Bone marrow (tissue), 2 donors: Measurements from ENCODE around the gene DUSP7.
"Not testable (repeated sequence)": the region's sequence is repeated elsewhere in the genome, so short reads cannot be mapped to it uniquely, and the experiment has no call there.

Experiments used
- DNase-seq, 2 donors: peaks; one replicate each; lab custom pipeline; 2025; lab: John Stamatoyannopoulos, UW

The DUSP7 gene

GRCh38 chr3:52046902-52047239 lies 9.5 kb downstream of the DUSP7 start:
- no peak for DNase-seq

DNA sequence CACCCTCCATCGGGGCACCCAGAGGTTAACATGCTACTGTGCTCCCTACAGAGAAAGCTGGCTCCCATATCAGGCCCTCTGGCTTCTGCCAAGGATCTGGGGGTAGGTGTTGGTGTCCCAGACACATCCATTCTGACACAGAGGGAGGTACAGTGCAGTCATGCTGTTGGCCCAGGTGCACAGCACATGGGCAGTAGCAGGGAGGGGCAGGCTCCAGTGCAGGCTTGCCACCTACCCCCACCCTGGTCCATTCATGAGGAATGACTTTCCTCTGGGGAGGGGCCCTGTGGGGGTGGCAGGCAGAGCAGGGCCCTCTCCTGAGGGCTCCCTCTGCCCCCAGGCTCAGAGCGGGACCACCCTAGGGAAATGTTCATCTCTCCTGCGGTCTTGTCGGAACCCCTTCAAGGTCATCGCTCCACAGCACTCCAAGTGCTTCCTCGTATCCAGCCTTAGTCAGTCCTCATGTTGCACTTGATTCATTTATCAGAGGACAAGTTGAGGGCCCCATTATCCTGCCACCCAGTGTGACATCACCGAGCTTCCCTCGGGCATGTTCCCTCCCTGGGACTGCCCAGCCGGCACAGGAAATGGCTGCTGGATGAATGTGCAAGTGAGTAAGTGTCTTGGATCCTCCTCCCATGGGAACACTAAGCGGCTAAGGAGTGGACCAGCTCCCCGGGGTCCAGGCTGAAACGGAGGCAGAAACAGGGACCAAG lies 10.0 kb downstream of the DUSP7 start:
- no peak for DNase-seq

DNA sequence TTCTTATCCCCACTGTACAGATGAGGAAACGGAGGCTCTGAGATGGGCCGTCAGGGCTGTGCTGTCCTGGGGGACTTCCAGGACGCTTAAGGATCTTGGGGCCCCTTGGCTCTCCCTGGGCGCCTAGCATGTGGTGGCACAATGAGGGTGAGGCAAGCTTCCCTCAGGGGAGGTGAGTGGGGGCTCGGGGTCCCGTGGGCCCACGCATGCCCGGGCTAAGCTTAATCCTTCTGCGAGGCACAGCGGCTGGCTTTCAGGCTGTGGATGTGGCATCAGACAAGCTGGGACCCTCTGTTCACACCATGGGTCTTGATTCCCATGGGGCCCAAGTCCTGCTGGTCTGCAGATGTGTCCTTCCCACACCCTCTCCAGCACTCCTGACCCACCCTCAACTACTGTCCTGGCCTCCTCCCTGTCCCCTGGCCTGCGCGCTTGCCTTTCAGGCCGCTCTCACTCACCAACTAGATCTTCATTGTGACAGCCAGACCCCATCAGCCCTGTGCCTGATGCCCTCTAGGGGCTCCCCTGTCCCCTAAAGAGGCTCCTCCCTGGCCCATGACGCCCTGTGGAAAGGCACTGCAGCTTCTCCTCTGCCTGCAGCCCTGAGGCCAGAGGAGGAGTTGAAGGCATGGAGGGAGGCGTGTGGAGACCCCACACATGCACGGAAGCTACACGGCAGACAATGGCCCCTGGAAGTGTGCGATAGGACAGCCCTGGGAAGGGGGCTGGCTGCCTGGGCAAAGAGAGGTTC lies 11.3 kb downstream of the DUSP7 start:
- DNase-seq, result no peak

GRCh38 chr3:52043750-52044149 lies 12.6 kb downstream of the DUSP7 start:
- DNase-seq, result no peak

DNA sequence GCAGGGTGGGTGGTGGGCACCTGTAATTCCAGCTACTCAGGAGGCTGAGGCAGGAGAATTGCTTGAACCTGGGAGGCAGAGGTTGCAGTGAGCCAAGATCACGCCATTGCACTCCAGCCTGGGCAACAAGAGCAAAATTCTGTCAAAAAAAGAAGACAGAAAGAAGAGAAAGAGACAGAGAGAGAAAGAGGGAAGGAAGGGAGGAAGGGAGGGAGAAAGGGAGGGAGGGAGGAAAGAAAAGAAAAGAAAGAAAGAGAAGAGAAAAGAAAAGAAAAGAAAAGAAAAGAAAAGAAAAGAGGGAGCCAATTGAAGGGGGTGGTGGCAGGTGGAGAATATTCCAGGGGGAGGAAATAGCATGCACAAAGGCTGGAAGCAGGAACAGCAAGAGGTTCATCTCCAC lies 13.3 kb downstream of the DUSP7 start:
- not testable (repeated sequence) for DNase-seq

DNA sequence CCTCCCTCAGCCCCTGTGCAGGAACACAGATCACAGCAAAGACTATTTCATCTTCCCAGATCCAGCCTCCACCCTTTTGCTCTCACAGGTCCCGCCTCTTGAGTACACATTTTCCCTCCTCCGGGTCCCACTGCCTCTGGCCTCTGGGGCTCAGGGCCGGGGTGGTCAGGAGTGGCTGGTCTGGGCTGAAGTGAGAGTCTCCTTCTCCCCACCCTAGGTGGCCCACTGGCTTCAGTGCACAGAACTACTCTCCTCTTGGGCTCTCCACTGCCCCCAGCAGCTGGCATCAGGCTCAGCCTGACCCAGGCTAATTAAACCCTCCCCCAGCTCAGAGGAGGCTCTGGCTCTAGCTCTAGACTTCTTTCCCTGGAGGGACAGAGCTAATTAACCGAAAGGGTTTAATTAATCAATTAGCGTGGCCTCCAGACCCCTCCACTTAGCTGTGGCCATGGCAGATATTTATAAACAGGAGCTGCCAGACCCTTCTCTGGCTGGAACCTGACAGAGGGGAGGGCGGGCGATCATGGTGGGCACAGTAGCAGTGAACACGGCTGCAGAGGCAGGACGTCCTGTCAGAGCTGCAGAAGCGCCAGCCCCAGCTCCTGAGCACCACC lies 15.1 kb downstream of the DUSP7 start:
- DNase-seq, result no peak

DNA sequence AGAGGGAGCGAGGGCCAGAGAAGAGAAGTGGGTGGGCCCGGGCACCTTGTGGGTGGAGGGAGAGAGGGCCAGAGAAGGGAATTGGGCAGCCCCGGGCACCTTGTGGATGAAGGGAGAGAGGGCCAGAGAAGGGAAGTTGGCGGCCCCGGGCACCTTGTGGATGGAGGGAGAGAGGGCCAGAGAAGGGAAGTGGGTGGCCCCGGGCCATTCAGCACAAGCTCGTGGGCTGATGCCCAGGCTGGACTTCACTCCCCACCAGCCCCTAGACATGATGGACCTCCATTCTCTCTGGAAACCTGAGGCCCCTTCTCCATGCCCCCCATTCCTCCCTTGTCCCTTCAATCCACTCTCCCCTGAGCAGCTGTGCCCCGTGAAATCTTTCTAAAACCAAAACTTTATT lies 15.8 kb downstream of the DUSP7 start:
- no peak for DNase-seq

- no peak for DNase-seq
Observed at GRCh38 chr3:52039846-52040245, 16.5 kb downstream of the DUSP7 start.

DNA sequence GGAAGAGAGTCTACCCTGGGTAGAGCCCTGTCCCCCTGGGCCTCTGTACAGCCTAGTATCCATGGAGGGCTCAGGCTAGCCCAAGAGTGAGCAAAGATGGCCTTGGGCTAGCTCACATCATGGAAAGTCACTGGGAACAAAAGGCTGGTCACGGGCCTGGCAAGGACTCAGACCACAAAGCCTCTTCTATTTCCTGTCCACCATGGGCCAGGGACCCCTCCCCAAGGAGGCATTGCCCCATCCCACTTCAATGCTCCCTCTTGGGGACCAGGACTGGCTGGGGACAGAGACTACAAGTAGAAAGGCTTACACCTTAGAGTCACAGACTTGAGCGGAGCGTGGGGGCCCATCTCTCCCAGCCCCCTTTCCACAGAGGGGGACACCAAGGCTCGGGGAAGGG lies 16.9 kb downstream of the DUSP7 start:
- no peak for DNase-seq

GRCh38 chr3:52038227-52038626 lies 18.1 kb downstream of the DUSP7 start:
- no peak for DNase-seq

DNA sequence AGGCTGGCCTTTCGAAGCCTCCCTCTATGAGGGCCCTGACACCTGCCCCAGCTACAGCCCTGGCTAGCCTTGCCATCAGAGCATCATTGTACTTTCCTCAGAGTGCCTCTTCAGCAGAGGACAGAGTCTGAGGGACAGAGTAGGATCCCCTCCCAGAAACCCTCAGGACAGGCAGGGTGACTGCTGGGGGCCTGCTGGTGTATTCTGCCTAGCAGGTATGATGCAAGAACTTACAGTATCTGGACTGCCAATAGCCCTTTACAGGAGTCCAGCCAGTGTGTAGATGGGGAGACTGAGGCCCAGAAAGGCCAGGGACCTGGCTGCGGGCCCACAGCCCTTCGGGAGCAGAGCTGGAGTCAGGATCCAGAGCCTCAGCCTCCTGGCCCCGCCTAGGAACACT lies 19.1 kb downstream of the DUSP7 start:
- no peak for DNase-seq

- DNase-seq, result no peak
Observed at GRCh38 chr3:52036829-52037228, 19.5 kb downstream of the DUSP7 start.

- no peak for DNase-seq
Observed at GRCh38 chr3:52036222-52036694, 20.1 kb downstream of the DUSP7 start.

GRCh38 chr3:52034651-52035050 lies 21.7 kb downstream of the DUSP7 start:
- DNase-seq, result no peak

- no peak for DNase-seq
Observed at GRCh38 chr3:52034212-52034611, 22.2 kb downstream of the DUSP7 start.

GRCh38 chr3:52033748-52034147 lies 22.6 kb downstream of the DUSP7 start:
- DNase-seq, result not testable (repeated sequence)

GRCh38 chr3:52032702-52033408 lies 23.5 kb downstream of the DUSP7 start:
- DNase-seq, result no peak

- no peak for DNase-seq
Observed at GRCh38 chr3:52031896-52032295, 24.5 kb downstream of the DUSP7 start.

DNA sequence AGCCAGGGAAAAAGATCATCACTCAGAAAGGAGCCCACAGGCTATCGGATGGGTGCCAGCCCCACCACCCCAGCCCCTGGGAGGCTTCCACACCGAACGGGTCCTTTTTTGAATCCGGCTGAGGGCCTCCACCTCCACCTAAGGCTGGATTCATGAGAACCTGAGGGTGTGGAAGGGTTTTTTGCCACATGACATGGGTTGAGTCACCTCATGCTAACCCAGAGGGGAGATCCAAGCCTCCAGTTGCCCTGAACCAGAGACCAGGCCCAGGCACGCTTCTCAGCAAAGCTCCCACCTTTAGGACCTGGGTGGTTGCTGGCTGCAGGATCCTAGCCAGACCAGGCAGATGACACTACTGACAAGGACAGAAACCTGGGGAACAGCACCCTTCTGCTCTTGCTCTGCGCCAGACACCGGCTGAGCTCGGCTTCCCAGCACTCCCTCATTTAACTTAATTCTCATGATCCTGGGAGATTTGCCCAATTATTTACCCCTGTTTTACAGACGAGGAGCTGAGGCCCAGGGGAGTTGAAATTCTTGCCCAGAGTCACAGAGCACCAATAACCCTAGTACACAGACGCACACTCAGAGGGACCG lies 25.6 kb downstream of the DUSP7 start:
- no peak for DNase-seq

DNA sequence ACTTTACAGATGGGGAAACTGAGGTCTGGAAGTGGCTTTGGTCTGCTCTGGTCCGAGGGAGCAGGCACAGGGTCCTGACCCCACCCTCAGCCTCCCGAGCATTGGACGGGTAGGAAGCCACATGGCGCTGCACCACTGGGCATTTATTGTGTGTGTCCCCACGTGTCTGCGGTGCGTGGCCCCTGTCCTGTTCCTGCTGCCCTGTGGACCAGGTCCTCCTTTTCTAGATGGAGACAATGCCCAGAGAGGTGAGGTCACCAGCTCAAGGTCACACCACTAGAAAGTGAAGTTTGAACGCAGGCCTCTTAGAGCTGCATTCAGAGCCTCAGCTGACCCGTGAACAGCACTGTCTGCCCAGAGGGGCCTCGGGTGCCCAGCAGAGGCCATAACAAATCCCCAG lies 26.8 kb downstream of the DUSP7 start:
- no peak for DNase-seq

DNA sequence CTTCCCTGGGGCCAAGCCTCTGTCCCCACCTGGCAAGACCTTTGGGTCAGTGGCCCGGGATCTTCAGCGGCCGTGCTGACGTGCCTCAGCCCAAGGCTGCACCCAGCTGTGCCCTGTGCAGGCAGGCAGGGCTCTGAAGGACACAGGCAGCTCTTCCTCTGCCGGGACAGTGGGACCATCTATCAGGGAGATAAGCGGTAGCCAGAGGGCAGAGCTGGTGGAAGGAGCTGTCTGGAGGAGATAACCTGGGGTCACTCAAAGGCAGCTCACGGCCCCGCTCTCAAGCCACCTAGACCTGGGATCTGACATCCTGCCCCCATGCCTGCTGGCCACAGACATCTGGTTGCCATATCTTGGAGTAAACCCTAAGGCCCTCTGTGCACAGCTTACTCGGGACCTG lies 27.3 kb downstream of the DUSP7 start:
- DNase-seq, result no peak

GRCh38 chr3:52028572-52028971 lies 27.8 kb downstream of the DUSP7 start:
- no peak for DNase-seq
